ENCODE measurements around the gene IL20.

DNA sequence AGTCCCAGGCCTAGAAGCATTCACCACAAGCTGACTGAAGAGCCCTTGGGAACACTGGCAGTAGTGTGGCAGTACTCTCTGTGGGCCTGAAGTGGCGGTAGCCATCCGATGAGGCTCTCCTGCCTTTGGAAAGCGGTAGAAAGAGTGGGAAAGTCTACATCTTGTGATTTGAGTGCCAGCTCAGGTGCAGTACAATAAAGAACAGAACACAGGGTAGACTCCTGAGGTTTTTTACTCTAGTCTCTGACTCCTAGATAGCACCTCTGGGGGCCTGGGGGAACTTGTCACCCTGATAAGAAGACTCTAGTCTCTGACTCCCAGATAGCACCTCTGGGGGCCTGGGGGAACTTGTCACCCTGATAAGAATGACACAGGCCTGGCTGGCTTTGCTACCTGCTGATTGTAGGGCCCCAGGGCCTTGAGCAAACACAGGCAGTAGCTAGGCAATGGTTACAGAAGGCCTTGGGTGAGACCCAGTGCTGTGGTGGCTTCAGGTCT lies 18.0 kb upstream of the IL20 start:
- TF ChIP-seq CTCF (IDR thresholded peaks at IDR 0.05; ENCODE audit: low read length) (no peak), EZH2 (optimal IDR thresholded peaks at IDR 0.05; ENCODE audit: low read depth, low read length) (no peak)

Measured in MM.1S (cell line).